Lower leg skin (tissue), 3 donors: ENCODE measurements around the gene CALD1.

ENCODE experiments used
- CTCF ChIP-seq, 3 donors: fragments of 450-650 bp; IDR thresholded peaks; one replicate each; pipeline ENCODE4 v1.5.1; 2016; ENCODE audit warnings: antibody characterized with exemption in 3 of 3, mild to moderate bottlenecking in 3 of 3, moderate library complexity in 2 of 3
- POLR2A ChIP-seq, 2 donors: fragments of 450-650 bp; IDR thresholded peaks; one replicate each; pipeline ENCODE4 v1.6.1; 2016 to 2017; ENCODE audit warnings: antibody characterized with exemption in 2 of 2, mild to moderate bottlenecking in 1 of 2, moderate library complexity in 1 of 2

- TF ChIP-seq CTCF (IDR thresholded peaks at IDR 0.05) (no peak), POLR2A (IDR thresholded peaks at IDR 0.05) (no peak)
These were observed 25.4 kb downstream of the CALD1 start for GRCh38 chr7:134804854-134805253.
